GM23338 (cell line): ENCODE results near the gene ULK4.

Experiments used
- CTCF ChIP-seq, 2 experiments: fragments of 200-600 bp in 1 of 2; sonication (generic) in 1 of 2; conservative IDR thresholded peaks; 2 replicates each; pipeline versions ENCODE4 v1.5.1 to v1.6.1; 2016 to 2017; ENCODE audit warnings: antibody characterized with exemption in 2 of 2, low read depth in 2 of 2, mild to moderate bottlenecking in 2 of 2, moderate library complexity in 1 of 2
- EZH2 ChIP-seq: fragments of 200-600 bp; sonication (generic); IDR thresholded peaks from one replicate; pipeline ENCODE4 v1.8.0; 2017; ENCODE audit warnings: antibody characterized with exemption, mild to moderate bottlenecking, low read depth; ENCODE audit not compliant: unreplicated experiment
- EZH2phosphoT487 ChIP-seq: fragments of 200-600 bp; sonication (generic); IDR thresholded peaks from one replicate; pipeline ENCODE4 v1.8.1; 2018; ENCODE audit warnings: antibody characterized with exemption; ENCODE audit not compliant: unreplicated experiment
- JUNB ChIP-seq: IDR thresholded peaks from one replicate; pipeline ENCODE4 v1.6.1; 2016; ENCODE audit warnings: antibody characterized with exemption; ENCODE audit not compliant: unreplicated experiment
- POLR2AphosphoS5 ChIP-seq: IDR thresholded peaks from 2 replicates; pipeline ENCODE4 v1.6.1; 2016; ENCODE audit warnings: antibody characterized with exemption, low read depth

- no peak for TF ChIP-seq CTCF (conservative IDR thresholded peaks at IDR 0.05; ENCODE audit: low read depth in 2 of 2)
- no peak for TF ChIP-seq POLR2AphosphoS5
- TF ChIP-seq EZH2 = no peak
- no peak for TF ChIP-seq JUNB
- TF ChIP-seq EZH2phosphoT487 = no peak
Observed at GRCh38 chr3:41369838-41370237, 592.1 kb downstream of the ULK4 start.
